ENCODE measurements around the gene MSRB2.
A peak's percentile ranks its signal among the peaks of the same experiment; 100 is the strongest.

The MSRB2 gene

GRCh38 chr10:23114228-23114850 lies 19.0 kb downstream of the MSRB2 start:
- DNase-seq: no peak

DNA sequence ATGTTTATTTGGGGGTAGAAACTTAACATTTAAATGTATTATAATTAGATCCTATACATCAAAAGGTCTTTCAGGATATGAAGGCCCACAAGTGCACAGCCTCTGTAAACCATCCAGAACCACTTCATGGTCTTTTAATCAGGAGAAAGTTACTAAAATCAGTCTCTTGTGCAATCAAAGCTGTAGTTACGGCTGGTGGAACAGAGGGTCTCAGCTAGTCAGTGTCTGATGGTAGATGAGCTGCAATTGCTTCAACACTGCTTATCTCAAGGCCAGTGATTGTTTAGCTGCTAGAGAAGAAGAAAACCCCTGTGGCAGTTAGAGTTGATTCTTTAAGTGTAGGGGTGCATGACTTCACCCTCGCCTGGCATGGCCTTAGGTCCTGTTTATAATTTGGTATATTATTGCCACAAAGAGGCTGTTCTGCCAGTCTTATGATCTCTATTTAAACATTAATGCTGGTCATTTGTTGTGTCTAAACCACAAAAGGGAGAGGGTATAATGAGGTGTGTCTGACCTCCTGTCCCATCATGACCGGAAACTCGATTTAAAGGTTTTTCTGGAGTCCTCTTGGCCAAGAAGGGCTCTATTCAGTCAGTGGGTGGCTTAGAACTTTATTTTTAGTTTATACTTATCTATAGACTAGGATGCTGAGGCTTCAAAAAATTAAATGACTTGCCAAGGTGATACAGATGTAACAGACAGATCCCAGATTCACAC lies 21.3 kb downstream of the MSRB2 start:
- no peak for DNase-seq

DNA sequence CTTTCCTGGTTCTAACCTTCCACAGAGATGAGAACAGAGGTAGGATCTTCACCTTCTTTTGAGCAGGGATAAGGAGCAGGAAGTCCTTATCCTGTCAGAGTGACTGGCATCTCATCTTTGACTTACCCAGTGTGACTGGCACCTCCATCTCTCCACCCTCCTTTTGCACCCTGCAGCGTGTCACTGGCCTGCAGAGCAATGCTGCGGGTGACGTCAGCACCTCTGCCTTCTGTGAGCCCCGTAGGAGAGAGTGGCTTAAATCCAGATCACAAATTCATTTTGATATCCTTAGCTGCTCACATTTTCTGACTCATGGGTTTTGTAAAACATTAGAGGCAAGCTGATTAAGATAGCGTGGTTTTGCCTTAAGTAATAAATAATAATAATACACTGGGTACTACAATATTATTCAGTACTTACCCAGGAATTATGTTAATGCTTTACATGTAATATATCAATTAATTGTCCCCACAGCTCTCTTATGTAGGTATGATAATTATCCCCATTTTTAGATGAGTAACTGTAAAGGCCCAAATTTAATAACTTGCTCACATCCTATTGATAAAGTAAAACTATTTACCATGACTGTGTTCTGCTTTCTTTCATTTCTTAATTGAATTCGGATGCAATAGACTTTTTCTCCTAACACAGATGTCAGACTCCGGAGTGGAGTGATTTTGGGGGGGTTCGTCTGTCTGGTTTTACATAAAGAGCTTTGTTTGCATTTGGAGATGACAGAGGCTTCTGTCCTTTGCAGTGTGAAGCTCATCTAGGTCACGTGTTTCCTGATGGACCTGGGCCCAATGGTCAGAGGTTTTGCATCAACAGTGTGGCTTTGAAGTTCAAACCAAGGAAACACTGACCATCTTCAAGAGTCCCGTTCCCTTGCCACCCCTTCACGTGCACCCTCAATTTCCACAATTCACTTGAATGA lies 24.9 kb downstream of the MSRB2 start:
- DNase-seq: no peak

DNA sequence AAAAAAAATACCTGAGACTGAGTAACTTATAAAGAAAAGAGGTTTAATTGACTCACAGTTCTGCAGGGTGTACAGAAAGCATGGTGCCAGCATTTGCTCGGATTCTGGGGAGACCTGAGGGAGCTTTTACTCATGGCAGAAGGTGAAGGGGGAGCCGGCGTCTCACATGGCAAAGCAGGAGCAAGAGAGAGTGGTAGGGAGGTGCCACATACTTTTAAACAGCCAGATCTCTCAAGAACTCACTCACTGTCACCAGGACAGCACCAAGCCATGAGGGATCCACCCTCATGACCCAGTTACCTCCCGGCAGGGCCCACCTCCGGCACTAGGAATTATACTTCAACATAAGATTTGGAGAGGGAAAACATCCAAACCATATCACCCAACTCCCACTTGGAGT lies 25.8 kb downstream of the MSRB2 start:
- no peak for DNase-seq

DNA sequence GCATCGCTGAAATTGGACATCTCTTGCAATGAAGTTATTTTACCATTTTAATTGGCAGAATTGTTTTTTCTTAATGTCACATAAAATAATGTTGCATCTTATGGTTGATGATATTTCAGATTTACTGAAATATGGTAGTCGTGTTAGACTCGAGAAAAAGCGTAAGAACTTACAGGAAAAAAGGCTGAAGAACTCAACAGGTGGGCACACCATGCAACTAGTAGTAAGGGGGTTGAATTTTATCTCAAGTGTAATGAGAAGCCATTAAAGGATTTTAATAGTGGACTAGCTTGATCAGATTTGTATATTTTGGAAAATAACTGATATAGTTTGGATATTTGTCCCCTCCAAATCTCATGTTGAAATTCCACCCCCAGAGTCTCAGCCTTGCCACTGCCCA lies 41.1 kb downstream of the MSRB2 start:
- no peak for DNase-seq

GRCh38 chr10:23139677-23140076 lies 44.3 kb downstream of the MSRB2 start:
- DNase-seq: no peak

- no peak for DNase-seq
Measured at GRCh38 chr10:23141995-23142394, 46.6 kb downstream of the MSRB2 start.

GRCh38 chr10:23146258-23146657 lies 50.9 kb downstream of the MSRB2 start:
- DNase-seq: no peak

- DNase-seq: no peak
Measured at GRCh38 chr10:23147035-23147434, 51.7 kb downstream of the MSRB2 start.

- no peak for DNase-seq
Measured at GRCh38 chr10:23148214-23148613, 52.8 kb downstream of the MSRB2 start.

GRCh38 chr10:23150091-23150490 lies 54.7 kb downstream of the MSRB2 start:
- no peak for DNase-seq

DNA sequence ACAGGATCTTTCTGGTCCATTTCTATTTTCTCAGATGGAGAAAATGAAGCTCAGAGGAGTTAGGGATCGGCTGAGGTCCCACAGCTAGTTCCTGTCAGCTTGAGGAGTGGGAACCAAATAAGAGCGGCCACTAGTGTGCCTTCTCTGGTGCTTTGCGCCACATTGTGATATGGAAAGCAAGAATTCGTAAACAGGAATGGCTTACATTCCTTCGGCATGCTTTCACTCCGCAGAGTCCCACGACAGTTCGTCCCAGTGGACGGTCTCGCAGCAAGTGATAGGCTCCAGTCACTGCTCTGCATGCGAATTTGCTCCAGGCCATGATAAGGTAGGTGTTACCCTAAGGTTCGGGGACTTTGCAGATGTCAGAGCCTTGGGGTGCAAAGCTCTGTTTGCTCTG lies 55.2 kb downstream of the MSRB2 start:
- no peak for DNase-seq

- no peak for DNase-seq
Measured at GRCh38 chr10:23151071-23151470, 55.7 kb downstream of the MSRB2 start.

DNA sequence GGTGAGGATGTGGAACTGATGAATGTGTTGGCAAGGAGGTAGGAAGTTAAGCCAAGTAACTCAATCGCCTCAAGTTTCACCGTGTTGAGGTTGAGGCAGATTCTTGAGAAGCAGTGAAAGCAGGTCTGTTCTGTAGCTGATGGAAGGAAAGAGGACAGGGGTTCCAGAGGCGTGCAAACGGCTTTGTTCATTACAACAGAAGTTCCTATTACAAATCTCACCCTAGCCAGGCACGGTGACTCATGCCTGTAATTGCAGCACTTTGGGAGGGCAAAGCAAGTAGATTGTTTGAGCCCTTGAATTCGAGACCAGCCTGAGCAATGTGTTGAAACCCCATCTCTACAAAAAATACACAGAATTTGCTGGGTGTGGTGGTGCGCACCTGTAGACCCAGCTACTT lies 59.8 kb downstream of the MSRB2 start:
- DNase-seq: no peak

- no peak for DNase-seq
Measured at GRCh38 chr10:23156447-23157150, 61.2 kb downstream of the MSRB2 start.

GRCh38 chr10:23157239-23157681 lies 61.9 kb downstream of the MSRB2 start:
- DNase-seq: no peak

DNA sequence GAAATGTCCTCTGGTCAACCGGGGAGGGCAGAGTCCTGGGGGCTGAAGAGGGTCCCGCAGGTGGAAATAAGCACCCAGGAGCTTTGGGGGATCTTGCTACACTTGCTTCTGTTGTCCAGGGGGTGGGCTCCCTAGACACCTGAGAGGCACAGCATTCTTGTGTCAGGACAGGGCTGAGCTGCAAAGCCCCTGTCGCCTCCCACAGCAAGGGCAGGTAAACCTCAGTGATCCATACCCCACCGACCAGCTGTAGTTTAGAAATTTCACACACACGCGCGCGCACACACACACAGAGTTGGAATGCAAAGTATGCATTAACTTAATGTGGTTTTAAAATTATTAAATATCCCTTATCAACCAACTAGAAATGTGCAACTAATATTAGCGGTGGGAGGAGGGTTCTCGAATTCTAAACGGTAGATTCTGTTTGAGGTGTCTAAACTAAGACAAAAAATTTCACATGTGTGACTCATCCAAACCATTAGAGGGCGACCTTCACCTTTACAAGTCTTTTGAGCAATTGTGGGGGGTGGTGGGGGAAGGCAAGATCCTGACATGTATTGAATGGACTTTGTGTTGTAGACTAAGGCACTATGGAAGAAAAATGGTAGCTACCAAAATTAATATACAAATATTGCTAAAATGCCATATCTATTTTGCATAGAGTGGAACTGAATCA lies 62.5 kb downstream of the MSRB2 start:
- peak in 1 of 5 donors; percentile 32 for DNase-seq

GRCh38 chr10:23158370-23158769 lies 63.0 kb downstream of the MSRB2 start:
- DNase-seq: peak in 2 of 5 donors; percentile 20 to 33

DNA sequence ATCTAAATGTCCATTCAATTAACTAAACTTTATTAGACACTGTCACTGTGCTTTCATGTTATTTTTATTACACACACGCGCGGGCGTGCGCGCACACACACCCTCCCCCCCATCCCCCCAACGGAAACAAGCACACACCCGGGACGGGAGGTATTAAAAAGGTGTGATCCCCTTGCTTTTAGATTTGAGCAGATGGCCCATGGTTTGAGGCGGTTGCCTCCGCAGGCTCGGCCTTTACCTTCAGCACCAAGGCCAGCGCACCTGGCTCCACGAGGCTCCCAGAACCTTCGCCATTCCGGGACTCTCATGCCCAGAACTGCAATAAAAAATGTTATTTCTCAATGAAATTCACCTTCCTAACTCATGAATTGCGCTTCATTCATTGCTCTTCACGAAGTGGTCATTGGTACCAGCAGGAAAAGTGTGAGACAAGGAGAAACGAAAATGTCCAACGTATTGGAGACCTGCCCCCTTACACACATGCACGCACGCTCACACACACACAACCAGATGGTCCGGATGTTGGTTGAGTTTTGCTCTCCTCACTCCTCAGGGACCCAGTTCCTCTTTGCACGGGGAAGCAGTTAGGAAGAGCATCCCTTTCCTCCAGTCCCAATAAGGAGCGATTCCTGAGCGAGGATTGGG lies 76.0 kb downstream of the MSRB2 start:
- no peak for DNase-seq

All from T-helper 1 cell (primary cell).